Activated T-cell treated with anti-CD3 and anti-CD28 coated beads, Interleukin-2, amount 50 U/mL, for 72 hours (primary cell): Measurements from ENCODE around the gene EIF2D. TPM values are rescaled to one million over a fixed set of nuclear protein-coding genes. Genes with fewer than 3 reads are reported as not detected.

ENCODE experiments used
- ATAC-seq, 2 donors: fragments of 150-1000 bp; cut with Tn5 transposase; replicated peaks in 1 of 2; 2 replicates each; pipeline ENCODE4 v1.10.0; 2021; ENCODE audit warnings: moderate library complexity in 2 of 2, mild to moderate bottlenecking in 1 of 2
- DNase-seq, 2 donors: peaks; one replicate each; pipeline ENCODE4 v3.0.0; 2021 to 2022; ENCODE audit warnings: mixed read lengths in 1 of 2
- H3K27ac Mint-ChIP-seq: one replicate; pipeline ENCODE4 v1.8.0; 2022; ENCODE audit warnings: mild to moderate bottlenecking, moderate library complexity, mixed read lengths
- H3K27me3 Mint-ChIP-seq: one replicate; pipeline ENCODE4 v1.8.0; 2022; ENCODE audit warnings: low read depth, mixed read lengths
- H3K36me3 Mint-ChIP-seq, 2 donors: one replicate each; pipeline ENCODE4 v1.8.0; 2022; ENCODE audit warnings: mixed read lengths in 2 of 2, mild to moderate bottlenecking in 1 of 2; ENCODE audit not compliant: insufficient read depth in 2 of 2
- H3K4me1 Mint-ChIP-seq: one replicate; pipeline ENCODE4 v1.8.0; 2022; ENCODE audit warnings: low read depth, mixed read lengths
- H3K4me3 Mint-ChIP-seq, 2 donors: one replicate each; pipeline ENCODE4 v1.8.0; 2022; ENCODE audit warnings: mild to moderate bottlenecking in 2 of 2, mixed read lengths in 2 of 2, moderate library complexity in 2 of 2
- H3K9me3 Mint-ChIP-seq, 2 donors: one replicate each; pipeline ENCODE4 v1.8.0; 2022; ENCODE audit warnings: mixed read lengths in 2 of 2
- total RNA-seq, 2 donors: library from RNA; stranded (reverse); gene quantifications; one replicate each; pipeline ENCODE4 v1.2.3, GENCODE V29; 2022

EIF2D gene
- total RNA-seq, 2 donors from 2014 or later, result 129 to 158 TPM

DNA sequence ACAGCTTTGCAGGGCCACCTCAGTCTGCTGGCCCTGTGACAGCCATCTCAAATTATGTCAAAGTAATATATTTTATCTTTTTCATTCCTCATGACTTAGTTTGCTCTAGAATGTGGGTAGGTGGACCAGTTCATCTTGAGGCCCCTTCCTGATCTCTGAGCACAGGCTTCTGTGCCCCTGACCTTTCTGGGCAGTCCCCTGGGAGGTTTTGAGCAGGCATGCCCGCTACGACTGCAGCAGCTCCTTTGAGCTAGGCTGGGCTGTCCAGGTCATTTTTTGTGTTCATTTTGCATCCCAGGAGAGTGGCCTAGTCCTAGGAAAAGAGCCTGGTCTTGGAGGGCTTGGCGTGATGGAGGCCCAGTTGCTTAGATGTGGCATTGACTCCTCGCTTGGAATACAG, 42.7 kb downstream of the EIF2D start:
- Mint-ChIP-seq H3K27ac (peak overlapping the region; percentile 97), H3K4me3 (peak overlapping the region; percentile 92 to 93), H3K27me3 (no peaks in the 10 kb centered on the region), H3K36me3 (peaks cover 34 to 74% of the 10 kb centered on the region in 2 donors), H3K9me3 (no peaks in the 10 kb centered on the region), H3K4me1 (peaks cover 100% of the 10 kb centered on the region)
- DNase-seq, result no peak
- no peak for ATAC-seq

DNA sequence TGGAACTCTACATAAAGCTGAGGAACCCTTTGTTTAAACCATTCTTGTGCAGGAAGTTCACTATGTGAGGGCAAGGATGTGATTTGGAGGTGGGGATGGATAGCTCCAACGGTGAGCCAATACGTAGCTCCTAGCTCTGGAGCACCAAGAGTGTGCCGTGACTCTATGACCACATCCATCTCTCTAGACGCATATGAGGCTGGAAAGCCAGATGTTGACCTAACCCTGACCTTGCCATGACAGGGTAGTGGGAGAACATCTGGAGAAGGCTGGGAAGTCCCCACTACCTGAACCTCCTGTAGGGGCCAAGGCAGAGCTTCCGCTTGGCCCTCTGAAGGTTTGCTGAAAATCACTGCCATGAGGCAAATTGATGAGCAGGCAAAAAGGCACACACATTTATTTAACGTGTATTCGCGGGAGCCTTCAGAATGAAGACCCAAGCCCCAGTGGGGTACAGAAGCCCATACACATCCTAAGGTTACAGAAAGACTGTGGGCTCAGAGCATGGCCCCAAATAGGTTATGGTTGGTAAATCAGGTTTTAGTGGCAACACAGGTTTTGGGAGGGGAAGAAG, 43.4 kb downstream of the EIF2D start:
- no peak for DNase-seq
- Mint-ChIP-seq H3K4me1 (peaks cover 100% of the 10 kb centered on the region), H3K27me3 (no peaks in the 10 kb centered on the region), H3K4me3 (peak overlapping the region; percentile 92 to 93), H3K36me3 (peaks cover 37 to 76% of the 10 kb centered on the region in 2 donors), H3K9me3 (no peaks in the 10 kb centered on the region), H3K27ac (peak overlapping the region; percentile 97)
- ATAC-seq, result peak in 1 of 2 donors; percentile 30

DNA sequence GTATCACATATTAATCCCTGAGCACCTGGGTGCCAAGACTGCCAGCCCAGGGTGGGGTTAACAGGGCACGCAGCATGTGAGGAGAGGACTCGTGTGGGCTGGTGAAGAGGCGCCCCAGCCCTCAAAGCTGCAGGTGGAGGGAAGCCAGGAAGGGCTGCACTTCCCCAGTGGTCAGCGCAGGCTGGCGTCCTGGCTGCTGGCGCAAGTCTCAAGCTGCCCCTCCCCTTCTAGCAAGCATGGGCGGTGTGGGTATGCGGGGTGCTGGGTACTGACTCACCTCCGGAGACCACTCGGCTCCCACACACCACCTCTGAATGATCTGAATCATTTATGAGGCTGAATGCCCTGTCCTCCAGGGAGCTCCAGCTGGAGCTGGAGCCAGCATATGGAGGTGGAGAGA, 44.0 kb downstream of the EIF2D start:
- Mint-ChIP-seq H3K4me3 (peak overlapping the region; percentile 92 to 93), H3K36me3 (peaks cover 41 to 81% of the 10 kb centered on the region in 2 donors), H3K27me3 (no peaks in the 10 kb centered on the region), H3K9me3 (no peaks in the 10 kb centered on the region), H3K4me1 (peaks cover 100% of the 10 kb centered on the region), H3K27ac (peak overlapping the region; percentile 97)
- ATAC-seq (peak; percentile 68 to 74), DNase-seq (peak; percentile 68 to 72)

DNA sequence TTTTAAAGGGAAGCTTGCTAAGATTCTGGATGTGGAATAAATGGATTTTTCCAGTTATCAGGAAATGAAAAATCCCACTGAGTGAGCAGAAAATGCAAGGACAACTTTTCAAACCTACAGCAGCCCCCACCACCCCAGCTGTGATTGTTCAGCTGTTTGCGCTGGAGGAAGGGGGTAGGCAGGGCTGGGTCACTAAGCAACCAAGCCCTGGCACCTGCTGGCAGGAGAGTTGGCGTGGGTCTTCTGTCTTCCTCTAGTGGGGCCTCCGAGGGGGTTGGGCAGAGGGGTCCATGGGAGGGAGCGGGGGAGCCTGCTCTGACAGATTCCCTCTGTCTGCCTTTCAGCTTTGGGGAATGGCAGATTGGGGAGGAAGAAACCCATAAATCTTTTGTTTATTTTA, 45.3 kb downstream of the EIF2D start:
- Mint-ChIP-seq H3K27ac (peak overlapping the region; percentile 97), H3K27me3 (no peaks in the 10 kb centered on the region), H3K4me3 (peak overlapping the region; percentile 92 to 93), H3K36me3 (peaks cover 49 to 75% of the 10 kb centered on the region in 2 donors), H3K4me1 (peaks cover 100% of the 10 kb centered on the region), H3K9me3 (no peaks in the 10 kb centered on the region)
- DNase-seq, result no peak
- ATAC-seq, result no peak

DNA sequence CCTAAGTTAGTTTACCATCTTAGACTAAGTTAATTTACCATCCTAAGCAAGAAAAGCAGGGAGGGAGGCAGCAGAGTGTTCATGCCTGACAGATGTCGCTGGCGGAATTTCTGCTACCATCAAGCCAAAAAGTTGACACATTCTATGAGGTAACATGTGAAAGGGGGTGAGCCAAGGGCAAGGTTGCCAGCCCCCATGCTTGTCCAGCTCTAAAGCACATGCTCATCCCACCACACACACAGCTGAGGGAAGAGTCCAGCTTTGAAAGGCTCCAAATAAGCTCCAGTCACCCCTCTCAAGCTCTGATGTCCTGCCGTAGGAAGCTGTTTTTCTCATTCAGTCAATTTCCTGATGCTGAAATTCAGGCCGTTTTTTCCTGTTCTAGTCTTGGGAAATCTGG, 46.3 kb downstream of the EIF2D start:
- peak overlapping the region; percentile 92 to 93 for H3K4me3 Mint-ChIP-seq
- peaks cover 46 to 75% of the 10 kb centered on the region in 2 donors for H3K36me3 Mint-ChIP-seq
- DNase-seq, result no peak
- no peaks in the 10 kb centered on the region for H3K9me3 Mint-ChIP-seq
- H3K27ac Mint-ChIP-seq, result peak overlapping the region; percentile 97
- no peaks in the 10 kb centered on the region for H3K27me3 Mint-ChIP-seq
- H3K4me1 Mint-ChIP-seq, result peaks cover 100% of the 10 kb centered on the region
- ATAC-seq, result no peak

DNA sequence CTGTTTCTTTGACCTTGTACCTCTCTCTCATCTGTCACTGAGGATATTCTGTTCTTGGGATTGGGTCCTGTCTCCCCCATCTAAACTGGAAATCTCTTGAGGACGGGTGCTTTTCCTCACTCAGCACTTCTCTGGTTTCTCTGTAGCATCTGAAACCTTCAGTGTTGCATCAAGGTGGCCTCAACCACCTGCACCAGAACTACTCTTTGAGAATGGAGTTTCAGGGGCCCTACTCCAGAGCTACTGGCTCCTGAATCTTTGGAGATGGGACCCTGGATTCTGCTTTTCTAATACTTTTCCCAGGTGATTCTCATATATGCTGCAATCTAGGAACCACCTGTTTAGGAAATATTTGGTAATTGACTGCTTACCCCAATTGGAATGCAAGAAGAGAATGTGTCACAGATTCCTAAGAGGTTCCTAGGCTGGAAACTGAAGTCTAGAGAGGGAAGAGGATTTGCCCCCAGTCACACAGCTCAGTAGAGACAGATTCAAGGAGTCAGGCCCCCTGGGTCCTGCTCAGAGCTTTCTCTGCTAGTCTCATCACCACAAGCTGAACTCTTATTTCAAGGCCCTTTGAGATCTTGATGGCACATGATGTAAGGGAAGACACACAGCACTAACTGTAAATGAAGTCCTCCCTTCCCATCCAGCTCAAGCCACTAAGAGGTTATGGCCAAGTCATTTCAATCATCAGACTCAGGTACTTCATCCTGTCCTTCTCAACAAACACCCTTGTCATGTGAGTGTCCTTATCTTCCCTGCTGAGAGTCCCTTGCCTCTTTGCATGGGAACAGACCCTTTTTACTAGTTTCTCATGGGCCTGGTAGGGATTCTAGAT, 48.7 kb downstream of the EIF2D start:
- peaks cover 92% of the 10 kb centered on the region for H3K4me1 Mint-ChIP-seq
- no peaks in the 10 kb centered on the region for H3K27me3 Mint-ChIP-seq
- peaks cover 45 to 74% of the 10 kb centered on the region in 2 donors for H3K36me3 Mint-ChIP-seq
- DNase-seq, result no peak
- H3K9me3 Mint-ChIP-seq, result no peaks in the 10 kb centered on the region
- peak; percentile 44 to 54 for ATAC-seq
- H3K4me3 Mint-ChIP-seq, result peak overlapping the region; percentile 92 to 93
- H3K27ac Mint-ChIP-seq, result peak overlapping the region; percentile 97

DNA sequence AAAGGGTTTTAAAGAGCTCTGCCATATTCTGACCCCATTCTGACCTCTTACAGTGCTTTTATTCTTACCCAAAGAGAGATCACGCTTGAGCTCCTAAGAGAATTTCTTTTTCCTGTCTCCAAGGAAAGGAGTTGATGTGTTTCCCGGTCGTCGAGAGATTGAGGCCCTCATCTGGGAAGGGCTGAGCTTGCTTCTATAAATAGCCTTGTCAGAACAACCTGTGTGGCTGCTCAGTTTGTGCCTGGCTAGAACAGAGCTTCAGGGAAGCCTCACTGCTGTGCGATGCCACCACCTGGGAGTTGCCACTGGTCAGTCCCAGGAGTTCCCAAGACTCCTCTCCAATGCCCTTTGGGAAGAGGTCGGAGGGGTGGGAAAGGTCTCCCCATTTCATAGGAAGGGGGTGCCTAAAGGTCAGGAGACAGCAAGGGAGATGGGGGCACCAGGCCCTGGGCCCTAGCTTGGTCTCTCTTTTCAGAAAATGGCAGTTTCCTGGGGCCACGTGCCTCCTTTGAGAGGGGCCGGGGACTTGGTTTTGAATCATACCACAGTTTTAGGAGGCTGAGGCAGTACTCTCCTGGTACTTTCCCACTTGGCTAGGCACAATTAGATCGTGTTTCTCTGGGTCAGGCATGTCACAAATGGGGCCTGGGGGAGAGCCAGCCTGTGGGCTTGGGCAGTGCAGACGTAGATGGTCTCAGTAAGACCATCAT, 52.1 kb downstream of the EIF2D start:
- DNase-seq, result peak; percentile 55 to 66
- no peaks in the 10 kb centered on the region for H3K9me3 Mint-ChIP-seq
- peak overlapping the region; percentile 92 to 93 for H3K4me3 Mint-ChIP-seq
- H3K36me3 Mint-ChIP-seq, result peaks cover 39 to 59% of the 10 kb centered on the region in 2 donors
- peak overlapping the region; percentile 97 for H3K27ac Mint-ChIP-seq
- ATAC-seq, result peak in 1 of 2 donors; percentile 4
- peaks cover 73% of the 10 kb centered on the region for H3K4me1 Mint-ChIP-seq
- H3K27me3 Mint-ChIP-seq, result no peaks in the 10 kb centered on the region

DNA sequence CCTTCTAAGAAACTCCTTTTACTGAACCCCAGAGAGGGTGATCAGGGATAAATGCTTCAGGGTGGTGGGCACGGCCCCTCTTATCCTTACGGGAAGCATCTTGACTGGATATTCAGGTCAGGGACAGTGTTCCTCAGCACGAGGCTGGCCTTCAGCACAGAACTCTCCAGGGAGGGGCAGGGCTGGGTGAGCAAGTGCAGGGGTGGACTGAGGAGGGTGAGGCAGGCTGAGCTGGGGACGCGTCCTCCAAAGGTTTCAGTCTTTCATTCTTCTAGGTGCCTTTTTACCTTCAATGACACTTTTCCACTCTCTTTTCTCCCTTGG, 52.6 kb downstream of the EIF2D start:
- no peaks in the 10 kb centered on the region for H3K27me3 Mint-ChIP-seq
- H3K4me3 Mint-ChIP-seq, result peak overlapping the region; percentile 92 to 93
- no peaks in the 10 kb centered on the region for H3K9me3 Mint-ChIP-seq
- no peak for DNase-seq
- peaks cover 35 to 54% of the 10 kb centered on the region in 2 donors for H3K36me3 Mint-ChIP-seq
- H3K27ac Mint-ChIP-seq, result peak overlapping the region; percentile 97
- H3K4me1 Mint-ChIP-seq, result peaks cover 73% of the 10 kb centered on the region
- no peak for ATAC-seq

DNA sequence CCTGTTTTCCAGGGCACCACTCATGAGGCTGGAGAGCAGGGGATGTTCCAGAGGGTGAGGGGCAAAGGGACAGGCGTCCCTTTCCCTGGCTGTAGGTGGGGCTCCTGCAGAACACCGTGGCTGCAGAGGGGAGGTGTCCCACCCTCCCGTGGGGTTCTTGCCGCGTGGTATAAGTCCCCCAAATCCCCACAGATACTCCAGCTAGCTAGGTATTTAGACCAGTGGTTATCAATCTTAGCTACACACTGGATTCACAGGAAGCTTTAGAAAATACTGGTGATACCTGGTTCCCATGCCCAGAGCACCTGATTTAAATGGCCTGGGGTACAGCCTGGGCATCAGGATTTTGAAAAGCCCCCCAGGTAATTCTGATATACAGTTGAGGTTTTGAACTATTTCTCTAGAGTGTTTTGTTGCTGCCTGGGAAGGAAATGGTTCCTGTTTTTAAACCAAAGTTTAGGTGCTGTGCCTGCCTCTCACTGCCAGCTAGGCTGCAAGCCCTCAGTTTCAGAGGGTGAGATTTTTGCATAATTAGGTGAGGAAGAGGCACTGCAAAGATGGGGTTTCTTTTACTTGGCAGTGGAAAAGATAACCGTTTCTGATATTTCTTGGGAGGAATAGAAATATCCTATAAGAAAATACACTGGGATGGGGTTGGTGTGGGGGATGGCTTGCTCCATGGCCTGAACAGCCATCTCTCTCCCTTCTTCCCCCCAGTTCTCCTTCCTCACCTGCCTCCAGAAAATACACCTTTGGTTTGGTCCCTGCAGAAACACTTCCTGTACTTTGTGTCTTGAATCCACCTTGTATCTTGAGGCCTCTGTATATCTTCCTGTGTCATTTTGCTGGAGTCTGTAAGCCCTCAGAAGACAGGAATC, 53.2 kb downstream of the EIF2D start:
- ATAC-seq (no peak), DNase-seq (no peak)
- Mint-ChIP-seq H3K4me1 (peaks cover 73% of the 10 kb centered on the region), H3K27ac (peak overlapping the region; percentile 97), H3K9me3 (no peaks in the 10 kb centered on the region), H3K27me3 (no peaks in the 10 kb centered on the region), H3K36me3 (peaks cover 29 to 48% of the 10 kb centered on the region in 2 donors), H3K4me3 (peak overlapping the region; percentile 92 to 93)

DNA sequence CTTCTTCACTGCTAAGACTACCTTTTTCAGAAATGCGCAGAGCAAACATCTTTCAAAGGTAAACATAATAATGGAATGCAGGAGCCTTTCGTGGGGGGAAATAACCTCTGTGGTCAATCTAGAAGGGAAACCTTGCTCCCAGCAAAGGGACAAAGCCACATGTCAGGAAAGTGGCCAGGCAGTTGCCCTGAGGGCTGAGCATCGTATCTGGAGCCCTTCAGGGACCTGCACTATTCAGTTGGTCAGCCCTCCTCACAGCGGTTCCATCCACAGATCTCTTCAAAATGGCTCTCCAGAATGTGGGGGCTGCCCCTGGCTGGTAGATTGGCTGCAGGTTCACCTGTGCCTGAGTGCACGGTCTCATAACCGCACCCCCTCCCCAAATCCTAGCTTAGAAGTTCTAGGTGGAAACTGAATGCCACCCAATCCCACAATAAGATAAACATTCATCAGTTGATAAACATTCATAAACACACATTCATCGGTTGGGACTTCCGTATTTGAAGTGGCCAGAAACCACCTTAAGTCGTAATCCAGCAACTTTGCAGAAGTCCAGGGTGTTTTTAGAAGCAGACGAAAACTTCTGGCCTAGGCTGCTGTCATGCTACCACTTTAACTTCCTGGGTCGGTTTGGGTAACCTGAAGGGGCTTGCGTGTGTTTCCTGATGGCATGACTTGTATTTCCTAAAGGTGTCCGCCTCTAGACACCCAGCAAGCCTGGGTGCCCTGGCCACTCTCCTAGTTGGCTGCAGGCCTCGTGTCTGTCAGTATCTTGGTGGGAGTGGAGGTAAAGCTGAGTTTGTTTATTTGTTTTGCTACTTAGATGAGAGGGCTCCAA, 54.4 kb downstream of the EIF2D start:
- DNase-seq, result peak in 1 of 2 donors; percentile 56
- Mint-ChIP-seq H3K27me3 (no peaks in the 10 kb centered on the region), H3K27ac (peak overlapping the region; percentile 97), H3K9me3 (no peaks in the 10 kb centered on the region), H3K36me3 (peaks cover 19 to 38% of the 10 kb centered on the region in 2 donors), H3K4me3 (peak overlapping the region; percentile 92 to 93), H3K4me1 (peaks cover 71% of the 10 kb centered on the region)
- no peak for ATAC-seq

DNA sequence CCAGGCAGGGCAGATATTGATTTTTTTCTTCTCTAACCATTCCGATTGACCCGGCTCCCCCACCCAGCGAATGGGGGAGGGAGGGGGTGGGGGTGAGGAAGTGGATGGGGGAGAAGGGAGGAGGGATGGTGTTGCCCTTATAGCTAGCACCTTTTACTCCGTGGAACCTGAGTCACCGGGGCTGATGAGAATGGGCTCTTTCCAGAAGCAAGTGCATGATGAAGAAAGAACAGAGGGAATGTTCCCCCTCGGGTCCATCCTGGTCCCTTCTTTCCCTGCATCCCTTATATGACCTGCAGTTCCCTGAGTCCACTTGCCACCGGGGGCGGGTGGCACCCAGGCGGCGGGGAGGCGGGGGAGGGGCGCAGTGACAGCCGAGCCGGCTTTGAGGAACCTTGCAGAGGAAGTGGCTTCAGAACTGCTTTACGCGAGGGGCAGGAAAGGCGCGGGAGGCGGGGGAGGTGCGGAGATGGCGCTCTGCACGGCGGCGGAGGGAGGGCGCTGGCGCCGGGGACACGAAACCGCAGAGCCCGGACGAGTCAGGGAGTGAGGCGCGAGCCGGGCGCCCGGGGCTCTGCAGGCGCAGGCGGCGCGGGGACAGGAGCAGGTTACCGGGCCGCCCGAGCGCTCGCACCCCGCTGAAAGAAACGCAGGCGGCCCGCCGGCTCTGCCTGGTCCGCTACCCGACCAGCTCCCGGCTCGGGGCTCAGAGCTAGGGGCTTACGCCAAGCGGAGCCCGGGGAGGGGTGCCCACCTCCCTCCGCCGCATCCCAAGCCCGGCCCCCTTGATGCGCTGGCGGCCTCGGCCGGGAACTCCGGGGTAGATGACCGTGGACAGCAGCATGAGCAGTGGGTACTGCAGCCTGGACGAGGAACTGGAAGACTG, 55.3 kb downstream of the EIF2D start:
- DNase-seq (peak; percentile 91), ATAC-seq (peak; percentile 52 to 55)
- Mint-ChIP-seq H3K27ac (peak overlapping the region; percentile 97), H3K9me3 (no peaks in the 10 kb centered on the region), H3K36me3 (peaks cover 15 to 35% of the 10 kb centered on the region in 2 donors), H3K4me3 (peak overlapping the region; percentile 92 to 93), H3K27me3 (no peaks in the 10 kb centered on the region), H3K4me1 (peaks cover 71% of the 10 kb centered on the region)
